Inferior parietal cortex (tissue), 1 donor: ENCODE results near the gene TCF7L1.

Experiments
- DNase-seq: peaks from one replicate; pipeline ENCODE4 v3.0.0-alpha.2; 2016; ENCODE audit errors: extremely low spot score

Gene TCF7L1

GRCh38 chr2:85353876-85354285, 220.7 kb downstream of the TCF7L1 start:
- no peak for DNase-seq

- peak; percentile 99 for DNase-seq
Measured at GRCh38 chr2:85354286-85355072, 221.3 kb downstream of the TCF7L1 start, which contains the start of the genes ELMOD3 and RETSAT. Gene ELMOD3 (plus strand): TSS chr2:85354769. CDS start chr2:85357199, 2,430 bp downstream. Gene RETSAT (minus strand): TSS chr2:85354528. CDS start chr2:85354507, 21 bp downstream.

- no peak for DNase-seq
Measured at GRCh38 chr2:85355073-85355410, 221.8 kb downstream of the TCF7L1 start.

GRCh38 chr2:85355521-85355920, 222.3 kb downstream of the TCF7L1 start:
- DNase-seq, result no peak

GRCh38 chr2:85356186-85356585, 223.0 kb downstream of the TCF7L1 start:
- no peak for DNase-seq

GRCh38 chr2:85357736-85358135, 224.5 kb downstream of the TCF7L1 start:
- DNase-seq, result no peak
